GM12878 (cell line): ENCODE measurements around the gene PLEKHA1. TPM values are rescaled to one million over a fixed set of nuclear protein-coding genes. Genes with fewer than 3 reads are reported as not detected.

Experiments used
- BACH1 ChIP-seq: fragments of 450-650 bp; IDR thresholded peaks from 2 replicates; pipeline ENCODE4 v1.6.1; 2017; ENCODE audit warnings: mild to moderate bottlenecking, borderline replicate concordance
- CBFB ChIP-seq: IDR thresholded peaks from 2 replicates; pipeline ENCODE4 v1.6.1; 2016; ENCODE audit warnings: antibody characterized with exemption, low read depth
- HDGF ChIP-seq: fragments of 450-650 bp; IDR thresholded peaks from 2 replicates; pipeline ENCODE4 v1.6.1; 2016; ENCODE audit warnings: antibody characterized with exemption
- RELA ChIP-seq: fragments of 450-650 bp; IDR thresholded peaks from 2 replicates; pipeline ENCODE4 v1.8.0; 2014; ENCODE audit warnings: borderline replicate concordance; ENCODE audit not compliant: partially characterized antibody
- SUPT20H ChIP-seq: IDR thresholded peaks from 2 replicates; pipeline ENCODE4 v1.6.1; 2011; ENCODE audit warnings: low read depth, mild to moderate bottlenecking, low read length, moderate library complexity, borderline replicate concordance; ENCODE audit not compliant: control insufficient read depth
- polyA plus RNA-seq, 11 experiments: library from polyadenylated mRNA; depleted of rRNA in 4 of 11; unstranded in 6 of 11; stranded (reverse) in 5 of 11; fragments of >200 nt; fragmentation: Nextera tagmentation in 4 of 11; fragmentation: Illumina TruSeq in 1 of 11; extraction: Ambion mirVana in 4 of 11; extraction: Trizol in 1 of 11; gene quantifications; 1 replicate in 1 of 11; 2 replicates in 10 of 11; pipeline versions ENCODE4 v1.2.1 to v1.2.3, GENCODE V29; 2011 to 2016; ENCODE audit warnings: inconsistent platforms in 2 of 11, missing spikeins in 2 of 11, low read depth in 1 of 11
- total RNA-seq, 4 experiments: library from RNA; depleted of rRNA in 3 of 4; stranded (reverse); fragments of >200 nt in 3 of 4; fragmentation: Illumina TruSeq in 1 of 4; extraction: Trizol in 1 of 4; gene quantifications; 2 replicates each; pipeline versions ENCODE4 v1.2.1 to v1.2.3, GENCODE V29; 2013 to 2021
- TF ChIP-seq, protein P1 (sequence below): fragments of 450-650 bp; formaldehyde crosslinking; IDR thresholded peaks from 2 replicates; pipeline ENCODE4 v1.5.0; 2022; ENCODE audit warnings: mild to moderate bottlenecking, missing genetic modification characterization
- TF ChIP-seq, protein P2 (sequence below): IDR thresholded peaks from 2 replicates; pipeline ENCODE4 v1.6.1; 2011; ENCODE audit warnings: low read depth, low read length, improper control_type of control experiment, borderline replicate concordance
- TF ChIP-seq, protein P3 (sequence below): IDR thresholded peaks from 2 replicates; pipeline ENCODE4 v1.6.1; 2012; ENCODE audit warnings: low read length, inconsistent platforms

The PLEKHA1 gene
- total and polyA plus RNA-seq, 10 of the 15 experiments (the other 5 are each of a cell fraction or from before 2014, with no cell fraction given), result 0.15 to 6.0 (median 0.32) TPM

DNA sequence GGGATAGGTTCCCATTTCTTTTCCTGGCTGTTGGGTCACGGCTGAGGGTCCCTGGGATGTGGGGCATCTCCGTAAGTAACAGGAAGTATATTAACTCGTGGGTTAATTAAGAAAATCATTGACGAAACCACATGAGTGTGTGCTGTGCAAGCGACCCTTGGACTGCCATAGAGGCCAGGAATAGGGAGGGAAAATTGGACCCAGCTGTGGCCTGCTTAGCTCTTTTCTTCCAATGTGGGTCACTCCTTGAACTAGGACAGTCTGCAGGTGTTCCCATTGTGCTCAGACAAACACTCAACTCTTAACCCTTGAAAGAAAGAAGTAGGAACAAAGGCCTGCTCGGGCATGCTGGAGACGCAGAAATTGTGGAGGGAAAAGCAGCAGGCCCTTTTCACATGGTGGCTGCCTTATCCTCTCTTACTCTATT is 25.6 kb upstream of the PLEKHA1 start (continued):
- TF ChIP-seq SUPT20H (no peak), BACH1 (no peak), HDGF (no peak), CBFB (no peak), RELA (no peak)
- TF ChIP-seq, protein P1, sequence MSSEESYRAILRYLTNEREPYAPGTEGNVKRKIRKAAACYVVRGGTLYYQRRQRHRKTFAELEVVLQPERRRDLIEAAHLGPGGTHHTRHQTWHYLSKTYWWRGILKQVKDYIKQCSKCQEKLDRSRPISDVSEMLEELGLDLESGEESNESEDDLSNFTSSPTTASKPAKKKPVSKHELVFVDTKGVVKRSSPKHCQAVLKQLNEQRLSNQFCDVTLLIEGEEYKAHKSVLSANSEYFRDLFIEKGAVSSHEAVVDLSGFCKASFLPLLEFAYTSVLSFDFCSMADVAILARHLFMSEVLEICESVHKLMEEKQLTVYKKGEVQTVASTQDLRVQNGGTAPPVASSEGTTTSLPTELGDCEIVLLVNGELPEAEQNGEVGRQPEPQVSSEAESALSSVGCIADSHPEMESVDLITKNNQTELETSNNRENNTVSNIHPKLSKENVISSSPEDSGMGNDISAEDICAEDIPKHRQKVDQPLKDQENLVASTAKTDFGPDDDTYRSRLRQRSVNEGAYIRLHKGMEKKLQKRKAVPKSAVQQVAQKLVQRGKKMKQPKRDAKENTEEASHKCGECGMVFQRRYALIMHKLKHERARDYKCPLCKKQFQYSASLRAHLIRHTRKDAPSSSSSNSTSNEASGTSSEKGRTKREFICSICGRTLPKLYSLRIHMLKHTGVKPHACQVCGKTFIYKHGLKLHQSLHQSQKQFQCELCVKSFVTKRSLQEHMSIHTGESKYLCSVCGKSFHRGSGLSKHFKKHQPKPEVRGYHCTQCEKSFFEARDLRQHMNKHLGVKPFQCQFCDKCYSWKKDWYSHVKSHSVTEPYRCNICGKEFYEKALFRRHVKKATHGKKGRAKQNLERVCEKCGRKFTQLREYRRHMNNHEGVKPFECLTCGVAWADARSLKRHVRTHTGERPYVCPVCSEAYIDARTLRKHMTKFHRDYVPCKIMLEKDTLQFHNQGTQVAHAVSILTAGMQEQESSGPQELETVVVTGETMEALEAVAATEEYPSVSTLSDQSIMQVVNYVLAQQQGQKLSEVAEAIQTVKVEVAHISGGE (CRISPR knock-in tag), result no peak
- TF ChIP-seq, protein P2, sequence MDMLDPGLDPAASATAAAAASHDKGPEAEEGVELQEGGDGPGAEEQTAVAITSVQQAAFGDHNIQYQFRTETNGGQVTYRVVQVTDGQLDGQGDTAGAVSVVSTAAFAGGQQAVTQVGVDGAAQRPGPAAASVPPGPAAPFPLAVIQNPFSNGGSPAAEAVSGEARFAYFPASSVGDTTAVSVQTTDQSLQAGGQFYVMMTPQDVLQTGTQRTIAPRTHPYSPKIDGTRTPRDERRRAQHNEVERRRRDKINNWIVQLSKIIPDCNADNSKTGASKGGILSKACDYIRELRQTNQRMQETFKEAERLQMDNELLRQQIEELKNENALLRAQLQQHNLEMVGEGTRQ, result no peak
- TF ChIP-seq, protein P3, sequence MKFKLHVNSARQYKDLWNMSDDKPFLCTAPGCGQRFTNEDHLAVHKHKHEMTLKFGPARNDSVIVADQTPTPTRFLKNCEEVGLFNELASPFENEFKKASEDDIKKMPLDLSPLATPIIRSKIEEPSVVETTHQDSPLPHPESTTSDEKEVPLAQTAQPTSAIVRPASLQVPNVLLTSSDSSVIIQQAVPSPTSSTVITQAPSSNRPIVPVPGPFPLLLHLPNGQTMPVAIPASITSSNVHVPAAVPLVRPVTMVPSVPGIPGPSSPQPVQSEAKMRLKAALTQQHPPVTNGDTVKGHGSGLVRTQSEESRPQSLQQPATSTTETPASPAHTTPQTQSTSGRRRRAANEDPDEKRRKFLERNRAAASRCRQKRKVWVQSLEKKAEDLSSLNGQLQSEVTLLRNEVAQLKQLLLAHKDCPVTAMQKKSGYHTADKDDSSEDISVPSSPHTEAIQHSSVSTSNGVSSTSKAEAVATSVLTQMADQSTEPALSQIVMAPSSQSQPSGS, result no peak
